CD4-positive, alpha-beta T cell treated with Interleukin-6 at 100 ng/mL for 8 hours (primary cell): ENCODE data around the gene SAMD14.

Experiments
- DNase-seq: peaks from one replicate; pipeline ENCODE4 v3.0.0-alpha.2; 2020; ENCODE audit warnings: mixed read lengths, low spot score

The SAMD14 gene

DNA sequence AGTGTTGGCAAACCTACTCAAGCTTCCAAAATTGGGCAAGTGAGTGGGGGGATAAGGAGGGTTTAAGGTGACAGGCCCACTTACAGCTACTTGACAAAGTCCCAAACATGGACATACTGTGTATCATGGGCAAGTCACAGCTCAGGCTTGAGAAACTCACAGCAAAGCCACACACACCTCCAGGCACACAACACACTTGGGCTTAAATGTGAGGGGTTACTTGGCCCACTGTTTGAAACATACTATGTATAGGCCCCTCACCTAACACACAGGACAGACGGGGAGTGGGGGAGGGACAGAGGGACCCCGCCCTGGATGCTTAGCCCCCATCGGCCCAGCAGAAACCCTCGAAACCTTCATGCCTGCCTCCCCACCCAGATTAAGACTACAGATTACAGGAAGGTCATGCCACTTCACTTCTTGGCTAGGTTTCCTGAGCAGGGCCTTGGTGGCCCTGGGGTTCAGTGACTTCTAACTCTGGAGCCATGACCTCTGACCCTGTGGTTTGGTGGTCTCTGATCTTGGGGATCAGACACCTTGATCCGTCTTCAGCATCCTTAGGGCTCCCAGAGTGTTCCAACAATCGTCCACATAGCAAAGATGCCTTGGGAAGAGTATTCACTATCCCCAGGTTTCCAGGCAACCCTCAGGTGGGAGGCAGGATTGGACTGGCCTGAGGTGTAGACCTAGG lies 2.3 kb upstream of the SAMD14 start:
- DNase-seq: no peak

DNA sequence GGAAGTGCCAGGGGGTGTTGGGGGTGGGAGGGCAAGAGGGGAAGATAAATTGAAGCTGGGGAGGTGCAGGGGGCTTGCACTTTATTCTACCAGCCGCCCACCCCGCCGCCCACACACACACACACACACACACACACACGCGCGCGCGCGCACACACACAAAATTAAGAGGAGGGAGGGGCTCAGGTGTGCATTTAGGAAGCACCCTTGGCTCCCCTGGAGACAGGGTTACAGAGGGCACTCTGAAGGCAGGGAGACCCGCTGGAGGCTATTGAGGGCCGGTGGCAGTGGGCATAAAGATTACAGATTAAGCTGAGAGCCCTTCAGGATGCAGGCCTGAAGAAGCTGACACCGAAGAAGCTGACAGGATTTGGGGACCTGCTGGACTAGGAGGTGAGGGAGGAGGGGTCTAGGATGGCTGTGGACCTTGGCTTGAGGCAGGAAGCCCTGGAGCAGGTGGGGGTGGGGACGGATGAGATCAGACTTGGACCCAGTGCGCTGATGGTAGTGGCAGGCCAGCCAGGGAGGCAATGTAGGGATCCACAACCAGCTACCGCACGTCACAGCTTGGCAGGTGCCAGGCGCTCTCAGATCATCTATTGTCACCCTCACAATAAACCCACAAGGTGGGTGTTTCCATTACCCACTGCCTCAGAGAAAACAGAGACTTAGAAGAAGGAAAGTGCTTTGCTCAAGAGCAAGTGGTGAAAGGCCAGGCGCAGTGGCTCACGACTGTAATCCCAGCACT lies 772 bp upstream of the SAMD14 start:
- DNase-seq: no peak

DNA sequence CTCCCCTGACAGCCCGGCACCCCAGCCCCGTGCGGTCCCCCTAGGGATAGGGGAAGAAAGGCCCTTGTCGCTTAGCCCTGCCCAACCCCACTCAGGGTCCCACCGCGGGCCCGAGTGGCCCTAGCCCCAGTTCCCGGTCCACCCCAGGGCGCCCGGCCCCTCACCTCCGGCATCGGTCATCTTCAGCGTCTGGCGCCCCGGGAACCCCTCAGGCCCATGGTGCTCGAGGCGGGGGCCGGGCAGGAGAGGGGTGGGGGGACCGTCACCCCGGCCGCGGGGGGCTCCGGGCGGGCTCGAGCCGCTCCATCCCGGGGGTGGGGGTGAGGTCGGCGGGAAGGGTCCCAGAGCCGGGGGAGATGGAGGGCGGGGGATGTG lies 620 bp downstream of the SAMD14 start:
- DNase-seq: no peak

DNA sequence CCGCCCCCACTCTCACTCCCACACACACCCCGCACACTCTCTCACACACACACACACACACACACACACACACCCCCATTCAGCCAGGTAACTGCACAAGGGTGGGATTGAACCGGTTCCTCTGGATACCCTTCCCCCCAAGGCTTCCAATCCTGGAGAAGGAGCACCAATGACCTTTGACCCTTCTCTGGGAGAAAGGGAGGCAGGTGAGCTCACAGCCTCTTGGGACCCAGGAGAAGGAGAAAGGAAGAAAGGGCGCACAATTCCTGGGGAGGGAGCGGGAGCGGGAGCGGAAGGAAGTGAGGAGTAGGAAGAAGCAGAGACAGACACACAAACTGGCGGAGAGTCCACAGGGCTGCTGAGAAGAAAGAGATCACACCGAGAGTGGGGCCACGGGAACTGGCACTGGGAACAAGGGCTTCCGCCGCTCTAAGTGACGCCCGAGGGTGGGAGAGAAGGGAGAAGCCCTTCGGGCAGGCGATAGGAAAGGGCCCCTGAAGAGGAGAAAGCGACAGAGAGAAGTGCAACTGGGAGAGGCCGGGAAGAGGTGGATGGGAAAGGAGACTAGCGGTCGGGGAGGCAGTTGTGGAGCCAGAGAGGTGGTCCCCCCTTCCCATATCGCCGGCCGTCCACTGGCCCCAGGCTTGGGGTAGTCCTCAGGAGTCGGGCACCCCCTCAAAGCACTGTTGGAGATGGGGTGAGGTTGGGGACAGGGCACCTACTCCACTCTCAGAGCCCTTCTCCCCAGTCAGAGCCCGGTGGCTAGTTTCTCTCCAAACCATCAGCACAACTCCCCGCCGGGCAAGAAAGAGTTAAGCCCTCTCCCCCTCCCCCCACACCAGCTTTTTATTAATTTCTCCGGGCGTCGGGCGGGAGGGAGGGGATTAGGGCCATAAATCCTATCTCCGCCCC lies 1.3 kb downstream of the SAMD14 start:
- no peak for DNase-seq

DNA sequence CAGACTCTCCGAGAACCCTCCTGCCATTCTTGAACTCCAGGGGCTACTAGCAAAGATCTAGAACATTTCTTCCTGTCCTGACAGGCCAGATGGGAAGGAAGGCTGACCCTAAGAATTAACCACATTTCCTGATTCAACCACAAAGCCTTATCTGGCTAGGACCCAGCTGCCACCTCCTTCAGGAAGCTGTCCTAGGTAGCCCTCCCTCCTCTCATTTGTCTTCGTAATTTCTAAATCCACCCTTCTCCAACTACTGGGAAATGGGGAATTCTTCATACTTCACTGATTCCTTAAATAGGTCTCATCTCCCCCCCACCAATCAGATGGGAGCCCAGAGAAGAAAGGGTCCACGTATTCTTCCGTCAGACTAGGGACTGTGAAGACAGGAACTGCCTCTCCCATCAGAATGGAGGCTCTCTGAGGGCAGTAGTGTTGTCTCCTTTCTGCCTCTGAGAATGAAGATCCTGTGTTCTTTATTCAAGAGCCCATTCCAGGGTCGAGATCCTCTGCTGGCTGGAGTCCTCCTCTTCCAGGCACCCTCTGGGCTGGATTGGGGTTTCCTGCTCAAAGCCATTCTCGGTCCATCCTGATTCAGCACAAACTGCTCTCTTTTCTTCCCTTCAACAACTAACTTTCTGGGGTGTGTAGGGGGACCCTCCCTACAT lies 2.1 kb downstream of the SAMD14 start:
- DNase-seq: no peak

DNA sequence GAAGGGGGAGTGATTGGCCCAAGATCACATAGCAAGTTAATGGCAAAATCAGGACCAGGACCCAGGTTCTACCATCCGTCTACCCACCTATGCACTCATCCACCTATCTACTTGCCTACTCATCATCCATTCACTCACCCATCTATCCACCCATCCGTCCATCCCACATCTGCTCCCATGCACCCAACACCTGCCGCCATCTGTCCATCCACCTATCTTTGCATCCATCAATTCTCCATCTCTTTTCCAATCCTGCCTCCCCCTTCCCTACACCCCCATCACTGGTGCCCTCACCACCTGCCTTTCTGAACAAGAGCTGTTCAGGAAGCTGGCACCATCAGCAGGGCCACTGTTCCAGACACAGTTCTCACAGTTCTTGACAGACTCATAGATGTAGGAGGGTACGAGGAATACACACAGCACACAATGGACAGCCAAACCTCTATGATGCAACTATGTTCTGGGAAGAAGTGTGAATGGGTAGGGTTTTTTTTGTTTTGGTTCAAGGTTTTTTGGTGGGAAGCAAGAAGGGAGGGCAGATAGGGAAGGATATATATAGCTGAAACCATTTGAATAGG lies 4.5 kb downstream of the SAMD14 start:
- no peak for DNase-seq

DNA sequence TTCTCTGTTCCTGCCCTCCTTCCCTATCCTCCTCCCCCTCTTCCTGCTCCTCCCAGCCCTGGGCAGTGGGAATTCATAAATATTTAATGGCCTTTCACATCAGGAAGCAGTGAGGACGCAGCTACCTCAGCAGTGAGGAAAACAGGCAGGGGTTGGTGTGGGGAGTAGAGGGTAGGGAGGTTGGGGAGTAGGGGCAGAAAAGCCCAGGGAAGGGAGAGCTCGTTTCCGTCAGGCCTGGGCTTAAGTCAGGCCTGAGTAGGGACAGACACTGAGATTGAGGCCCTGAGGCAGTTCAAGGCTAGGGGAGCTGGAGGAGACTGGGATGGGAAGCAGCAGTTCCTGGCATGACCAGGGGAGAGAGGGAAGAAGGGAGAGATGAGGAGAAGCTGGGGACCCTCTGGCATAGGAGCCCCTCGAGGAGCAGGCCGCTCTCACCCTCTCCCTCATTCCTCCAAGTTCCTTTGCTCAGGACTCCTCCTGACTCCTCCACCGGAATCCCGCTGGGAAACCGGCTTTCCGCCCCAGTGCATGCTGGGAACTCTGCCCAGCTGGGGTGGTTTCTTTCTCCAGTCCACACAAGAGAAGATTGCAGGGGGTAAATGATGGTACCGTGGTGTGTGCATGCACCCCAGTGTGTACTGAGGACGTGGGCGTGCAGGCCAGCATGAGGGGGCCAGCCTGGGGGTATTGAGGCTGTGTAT lies 6.2 kb downstream of the SAMD14 start:
- no peak for DNase-seq

DNA sequence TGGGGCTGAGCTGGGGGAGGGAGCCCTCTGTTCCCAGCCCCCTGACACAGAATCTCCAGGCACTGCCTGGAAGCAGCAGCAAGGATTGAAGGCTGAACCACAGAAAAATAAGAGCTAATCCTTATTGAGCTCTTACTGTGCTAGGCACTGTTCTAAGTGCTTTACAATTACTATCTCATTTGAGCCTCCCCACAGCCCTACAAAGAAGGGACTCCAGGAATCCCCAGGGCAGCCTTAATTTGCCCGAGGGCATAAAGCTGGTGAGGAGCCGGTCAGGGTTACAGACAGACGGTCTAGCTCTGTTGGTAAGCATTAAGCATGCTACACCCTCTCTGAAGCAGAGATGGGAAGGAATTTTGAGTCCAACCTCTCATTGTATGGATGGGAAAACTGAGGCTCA lies 7.0 kb downstream of the SAMD14 start:
- DNase-seq: no peak

DNA sequence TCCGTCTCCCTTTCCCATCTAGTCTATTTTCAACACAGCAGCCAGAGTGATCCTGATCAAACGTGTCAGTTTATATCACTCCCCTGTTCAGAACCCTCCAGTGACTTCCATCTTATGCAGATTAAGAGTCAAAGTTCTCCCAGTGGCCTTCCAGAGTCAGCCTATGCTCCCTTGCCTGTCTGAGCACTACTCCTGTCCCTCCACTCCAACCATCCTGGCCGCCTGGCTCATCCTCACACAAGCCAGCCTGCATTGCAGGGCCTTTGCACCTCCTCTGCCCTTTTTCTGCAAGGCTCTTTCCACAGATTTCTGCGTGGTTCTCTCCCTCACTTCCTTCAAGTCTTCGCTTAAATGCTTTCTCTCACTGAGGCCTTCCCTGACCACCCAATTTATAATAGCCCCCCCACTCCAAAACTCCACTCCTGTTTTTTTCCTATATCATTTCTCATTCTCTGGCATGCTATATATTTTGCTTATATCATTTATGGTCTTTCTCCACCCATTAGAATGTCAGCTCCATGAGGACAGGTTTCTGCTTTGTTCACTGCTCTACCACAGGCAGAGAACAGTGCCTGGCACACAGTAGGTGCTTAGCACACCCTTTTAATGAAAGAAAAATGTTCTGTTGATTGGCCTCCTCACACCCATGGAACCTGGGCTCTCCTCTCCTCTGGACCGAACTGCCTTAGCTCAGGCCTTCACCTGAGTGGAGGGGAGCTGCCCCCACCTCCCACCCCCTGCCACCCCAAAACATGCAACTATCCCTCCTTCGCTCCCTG lies 9.3 kb downstream of the SAMD14 start:
- DNase-seq: no peak

DNA sequence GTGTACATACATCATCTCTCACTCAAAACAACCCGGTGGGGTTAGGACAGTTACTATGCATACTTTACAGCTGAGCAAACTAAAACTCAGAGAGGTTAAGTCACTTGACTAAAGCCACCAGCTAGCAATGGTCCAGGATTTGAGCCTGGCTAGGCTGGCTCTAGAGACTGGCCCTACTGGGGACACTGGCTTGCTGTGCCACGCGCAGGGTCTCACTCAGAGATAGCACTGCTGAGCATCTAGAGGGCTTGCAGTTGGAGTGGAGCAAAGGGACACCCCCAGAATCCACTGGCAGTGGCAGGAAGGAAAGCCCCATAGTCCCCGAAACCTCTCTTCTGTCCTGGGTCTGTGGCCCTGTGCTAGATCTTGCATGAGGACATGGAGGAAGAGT lies 11.1 kb downstream of the SAMD14 start:
- no peak for DNase-seq

DNA sequence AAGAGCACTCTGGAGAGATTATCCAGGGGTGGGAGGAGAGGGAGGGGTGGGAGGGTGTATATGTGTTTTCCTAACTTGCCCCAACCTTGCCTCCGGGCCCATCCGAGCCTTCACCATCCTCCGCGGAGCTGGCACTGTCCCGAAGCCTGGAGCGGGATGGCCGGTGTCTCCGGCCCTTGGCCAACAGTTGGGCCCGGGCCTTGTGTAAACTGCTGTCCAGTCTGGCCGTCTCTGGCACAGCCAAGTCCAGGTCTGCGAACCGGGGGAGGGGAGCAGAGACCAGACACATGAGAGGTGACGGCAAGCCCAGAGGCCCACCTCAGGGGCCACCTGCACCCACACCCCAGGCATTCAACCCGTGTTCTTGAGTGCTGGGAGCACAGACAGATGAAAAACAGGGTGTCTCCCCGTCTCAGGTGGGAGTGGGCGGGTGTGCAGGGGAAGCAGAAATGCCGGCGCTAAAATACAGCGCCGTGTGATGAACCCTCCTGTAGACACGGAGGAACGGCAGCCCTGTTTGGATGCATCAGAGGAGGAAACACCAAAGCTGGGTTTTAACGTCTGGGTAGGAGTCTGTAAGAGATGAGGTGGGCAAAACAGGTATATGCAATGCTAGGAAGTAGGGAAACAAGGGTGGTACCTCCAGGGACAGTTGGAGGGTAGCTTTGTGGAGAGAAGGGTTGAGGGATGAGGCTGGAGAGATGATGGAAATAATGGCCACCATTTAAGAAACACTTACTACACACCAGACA lies 11.7 kb downstream of the SAMD14 start:
- DNase-seq: no peak

DNA sequence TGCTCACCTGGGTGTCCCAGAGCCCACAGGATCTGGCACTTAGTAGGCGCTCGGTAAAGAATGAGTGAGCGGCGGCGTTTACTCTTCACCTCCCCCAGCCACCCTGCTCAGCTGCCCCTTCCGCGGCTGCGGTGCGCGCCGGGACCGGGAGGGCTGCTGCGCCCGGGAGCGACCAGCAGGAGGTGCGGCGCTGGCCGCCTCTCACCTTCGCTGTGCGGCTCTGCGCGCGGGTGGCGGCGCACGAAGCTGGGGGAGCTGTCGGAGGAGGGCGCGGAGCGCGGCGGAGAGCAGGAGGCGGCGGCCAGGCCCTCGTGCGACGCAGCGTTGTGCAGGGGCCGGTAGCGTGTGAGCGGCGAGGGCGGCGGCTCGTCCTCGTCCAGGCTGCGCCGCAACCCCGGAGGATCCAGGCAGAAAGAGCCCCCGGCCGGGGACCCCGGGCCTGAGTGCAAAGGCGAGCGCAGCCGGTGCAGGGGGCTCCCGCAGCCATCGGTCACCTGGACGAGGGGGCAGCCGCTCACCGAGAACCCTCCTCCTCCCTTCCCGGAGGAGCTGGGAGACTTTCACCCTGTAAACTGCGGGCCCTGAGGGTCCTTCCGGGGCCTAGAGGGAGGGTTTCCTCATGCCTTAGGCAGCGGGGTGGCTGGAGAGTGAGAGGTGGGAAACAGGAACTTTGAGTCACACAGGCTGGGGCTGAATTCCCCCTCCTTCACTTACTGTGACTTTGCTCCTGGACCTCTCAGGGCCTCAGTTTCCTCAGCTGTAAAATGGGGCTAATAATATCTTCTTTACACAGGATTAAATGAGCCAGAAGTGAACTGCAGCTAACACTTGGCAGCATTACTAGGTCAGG lies 12.5 kb downstream of the SAMD14 start:
- DNase-seq: peak; percentile 54

DNA sequence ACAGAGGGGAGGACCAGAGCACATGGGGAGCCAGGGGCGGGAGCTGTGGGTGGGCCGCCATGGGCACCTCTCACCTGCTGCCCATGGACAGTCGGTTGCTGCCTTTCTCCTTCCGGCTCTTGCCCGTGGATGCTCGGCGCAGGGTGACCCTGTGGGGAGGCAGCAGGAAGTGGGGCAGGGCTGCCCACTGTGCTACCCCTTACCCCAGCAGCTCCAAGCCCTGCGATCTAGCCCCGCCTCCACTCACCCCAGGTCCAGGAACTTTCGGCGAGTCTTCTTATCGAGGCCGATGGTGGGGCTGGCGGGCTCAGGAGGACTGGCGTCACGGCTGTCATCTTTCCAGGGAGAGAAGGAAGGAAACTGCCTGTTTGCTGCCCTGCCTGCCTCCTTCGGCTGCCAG lies 14.2 kb downstream of the SAMD14 start:
- DNase-seq: no peak

DNA sequence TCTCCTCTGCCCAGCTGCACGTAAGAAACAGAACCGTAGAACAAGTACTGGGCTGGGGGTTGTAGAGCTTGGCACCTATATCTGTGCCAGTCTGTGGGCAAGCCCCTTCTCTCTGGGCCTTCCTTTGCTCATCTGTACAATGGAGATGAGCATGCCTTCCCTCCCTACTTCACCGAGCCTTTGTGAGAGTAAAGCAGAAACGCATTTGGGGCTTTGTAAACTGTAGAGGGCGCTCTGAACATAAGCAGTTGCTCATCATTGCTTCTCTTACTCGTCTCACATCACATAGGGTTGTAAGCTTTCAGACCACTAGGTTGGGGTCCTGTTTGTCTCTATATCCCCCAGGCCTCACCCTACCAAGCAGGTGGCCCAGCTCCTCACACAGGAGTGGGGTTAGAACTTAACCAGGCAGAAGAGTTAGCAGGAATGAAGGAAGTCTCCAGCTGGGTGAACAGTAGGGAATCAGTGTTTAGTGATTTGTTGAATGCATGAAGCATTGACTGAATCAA lies 15.1 kb downstream of the SAMD14 start:
- peak; percentile 47 for DNase-seq

DNA sequence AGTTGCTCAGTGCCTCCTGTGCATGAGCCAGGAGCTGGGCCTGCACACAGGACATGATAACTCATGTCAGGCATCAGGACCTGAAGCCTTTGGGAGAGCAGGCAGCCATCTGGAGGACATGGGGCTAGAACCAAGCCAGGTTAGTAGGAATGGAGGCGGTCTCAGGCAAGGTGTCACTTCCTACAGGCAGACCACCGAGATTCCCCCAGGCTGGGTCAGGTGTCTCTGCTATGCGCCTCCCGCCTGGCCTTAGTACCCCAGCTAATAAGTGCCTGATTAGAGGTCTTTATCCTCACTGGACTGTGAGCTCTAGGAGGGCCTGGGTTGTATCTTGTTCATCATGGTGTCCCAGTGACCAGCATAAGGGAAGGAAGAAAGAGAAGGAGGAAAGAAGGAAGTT lies 15.6 kb downstream of the SAMD14 start:
- no peak for DNase-seq

DNA sequence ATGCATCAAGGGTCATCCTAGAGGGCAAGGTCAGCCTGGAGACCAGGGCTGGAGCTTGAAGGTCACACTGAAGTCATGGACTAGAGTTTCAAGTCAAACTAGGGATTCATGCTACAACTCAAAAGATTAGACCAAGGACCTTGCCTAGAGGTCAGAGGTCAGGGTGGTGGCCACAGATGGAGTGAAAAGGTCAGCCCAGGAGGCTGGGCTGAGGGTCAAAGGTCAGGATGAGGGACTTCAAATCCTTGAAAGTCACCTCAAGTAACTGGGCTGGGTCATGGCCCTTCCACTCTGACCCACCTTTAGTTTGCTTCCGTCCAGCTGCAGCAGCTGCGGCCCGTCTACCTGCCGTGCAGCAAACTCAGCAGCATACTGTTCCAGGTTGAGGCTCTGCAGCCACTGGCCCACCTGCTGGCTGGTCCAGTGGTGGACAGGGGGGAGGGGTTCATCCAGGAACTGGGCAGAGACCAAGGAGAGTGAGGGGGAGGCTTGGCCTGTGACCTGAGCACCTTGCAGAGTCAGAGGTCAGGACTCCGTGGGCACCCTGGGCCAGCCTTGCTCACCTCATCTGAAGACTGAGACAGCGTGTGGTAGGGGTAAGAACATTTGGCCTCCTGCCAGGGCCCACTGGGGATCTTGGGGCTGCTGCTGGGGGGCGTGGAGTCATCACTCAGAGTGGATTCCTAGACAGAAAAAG lies 16.2 kb downstream of the SAMD14 start:
- DNase-seq: no peak

DNA sequence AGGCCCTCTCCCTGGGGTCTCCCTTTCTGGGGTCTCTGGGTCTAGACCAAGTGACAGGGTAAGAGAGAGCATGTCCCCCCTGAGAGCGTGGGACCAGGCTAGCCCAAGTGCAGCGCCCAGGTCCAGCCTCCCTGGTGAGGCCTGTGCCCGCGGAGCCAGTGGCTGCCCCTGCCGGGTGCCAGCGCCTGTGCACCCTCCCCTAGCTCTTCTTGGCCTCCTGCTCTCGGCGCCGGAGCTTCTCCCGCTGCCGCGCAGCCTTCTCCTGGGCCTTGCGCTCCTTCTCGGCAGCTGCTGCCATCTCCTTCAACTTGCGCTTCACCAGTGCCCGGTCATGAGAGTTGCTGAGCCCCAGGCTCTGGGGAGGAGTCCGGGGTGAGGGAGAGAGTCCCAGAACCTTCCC lies 17.3 kb downstream of the SAMD14 start:
- no peak for DNase-seq
